CD1c-positive myeloid dendritic cell (primary cell): Measurements from ENCODE around the gene LRMDA.

Source experiments
- DNase-seq: peaks from one replicate; pipeline ENCODE4 v3.0.0-alpha.2; 2016; ENCODE audit errors: extremely low spot score

The LRMDA gene

DNA sequence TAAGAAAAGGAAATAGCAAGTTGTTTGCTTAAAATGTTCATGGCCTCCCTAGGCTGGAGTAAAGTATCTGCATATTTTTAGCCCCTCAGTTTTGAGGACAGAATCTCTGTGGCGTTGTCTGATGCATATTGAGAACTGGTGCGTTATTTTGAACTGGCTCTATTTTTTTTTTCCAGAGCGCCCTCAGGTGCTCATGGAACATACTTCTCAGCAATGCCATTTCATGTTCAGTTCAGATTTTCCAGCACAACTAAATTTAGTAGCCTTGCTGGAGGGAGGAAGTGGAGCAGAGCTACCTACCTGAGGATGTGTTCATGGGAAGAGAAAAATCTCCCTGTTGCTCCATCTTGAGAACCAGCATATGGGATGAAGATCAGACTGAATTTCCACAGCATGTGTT, 870.5 kb downstream of the LRMDA start:
- no peak for DNase-seq

DNA sequence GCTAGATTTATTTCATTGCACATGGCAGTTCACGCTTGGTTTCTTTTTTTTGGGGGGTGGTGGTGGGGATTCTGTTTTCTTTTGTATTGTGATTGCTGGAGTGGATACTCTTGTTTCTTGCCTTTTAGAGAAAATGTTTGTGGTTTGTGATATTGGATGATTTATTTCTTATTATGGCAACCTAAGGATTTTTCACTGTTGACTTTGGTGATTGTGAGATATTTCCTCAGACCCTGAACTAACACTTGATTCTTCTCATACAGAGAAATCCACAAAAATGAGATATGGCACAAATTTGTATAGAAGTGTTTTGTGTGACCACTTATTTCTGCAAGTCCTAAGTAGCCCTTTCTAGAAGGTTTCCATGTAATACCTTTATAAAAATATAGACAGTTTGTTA, 871.1 kb downstream of the LRMDA start:
- DNase-seq: no peak

DNA sequence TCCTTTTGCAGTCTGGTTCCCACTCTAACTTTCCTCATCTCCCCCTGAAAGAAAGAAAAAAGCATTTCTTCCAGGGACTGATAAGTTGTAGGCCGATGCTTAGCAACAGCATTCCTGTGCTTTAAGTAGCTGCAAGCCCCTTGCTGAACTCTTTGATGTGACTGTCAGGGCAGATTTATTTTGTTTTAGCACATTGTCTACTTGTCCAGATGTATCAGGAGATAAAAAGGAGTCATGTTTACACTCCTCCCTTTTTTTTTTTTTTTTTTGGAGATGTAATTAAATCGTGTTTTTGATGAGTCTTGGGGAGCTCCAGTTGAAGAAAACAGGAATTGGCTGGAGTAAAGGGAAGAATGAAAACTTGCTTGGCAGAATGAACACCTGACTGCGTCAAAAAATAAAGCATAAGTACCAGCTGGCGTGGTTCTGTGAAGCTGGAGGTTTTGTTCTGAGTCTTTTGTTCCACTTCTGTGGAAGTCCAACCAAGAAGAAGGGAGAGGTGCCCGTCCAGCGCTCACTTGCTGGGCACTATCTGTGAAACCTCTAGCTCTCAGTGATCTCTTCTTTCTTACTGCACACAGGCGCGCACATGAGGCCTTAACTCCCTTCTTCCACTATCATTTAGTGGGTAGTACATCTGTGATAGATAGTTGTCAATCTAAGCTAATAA, 871.7 kb downstream of the LRMDA start:
- DNase-seq: no peak

DNA sequence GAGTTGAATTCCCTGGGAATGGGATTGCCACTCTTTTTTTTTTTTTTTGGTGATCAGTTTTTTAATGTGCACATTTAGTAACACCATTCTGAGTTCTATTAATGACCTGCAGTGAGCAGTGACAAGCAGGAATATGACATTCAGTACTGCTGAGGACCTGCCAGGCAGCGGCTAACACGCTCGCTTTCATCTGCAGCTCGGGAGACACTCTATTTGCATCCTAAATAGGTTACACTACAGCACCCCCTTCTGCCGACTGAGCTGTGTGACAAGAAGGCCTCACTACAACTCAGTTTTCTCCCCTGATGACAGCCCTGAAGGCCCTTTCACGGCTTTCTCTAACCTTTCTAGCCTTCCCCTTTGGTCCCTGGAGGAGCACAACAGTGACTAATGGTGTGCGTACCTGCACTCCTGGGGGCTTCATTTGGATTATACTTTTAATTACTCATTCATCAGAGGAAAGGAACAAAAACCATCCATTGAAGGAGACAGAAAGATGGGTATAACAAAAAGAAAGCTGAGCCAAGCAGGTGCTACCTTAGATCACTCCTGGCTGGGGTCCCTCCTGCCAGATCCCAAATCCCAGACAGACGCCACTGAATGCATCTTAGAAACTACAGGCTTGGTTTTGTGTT, 872.4 kb downstream of the LRMDA start:
- peak; percentile 27 for DNase-seq

DNA sequence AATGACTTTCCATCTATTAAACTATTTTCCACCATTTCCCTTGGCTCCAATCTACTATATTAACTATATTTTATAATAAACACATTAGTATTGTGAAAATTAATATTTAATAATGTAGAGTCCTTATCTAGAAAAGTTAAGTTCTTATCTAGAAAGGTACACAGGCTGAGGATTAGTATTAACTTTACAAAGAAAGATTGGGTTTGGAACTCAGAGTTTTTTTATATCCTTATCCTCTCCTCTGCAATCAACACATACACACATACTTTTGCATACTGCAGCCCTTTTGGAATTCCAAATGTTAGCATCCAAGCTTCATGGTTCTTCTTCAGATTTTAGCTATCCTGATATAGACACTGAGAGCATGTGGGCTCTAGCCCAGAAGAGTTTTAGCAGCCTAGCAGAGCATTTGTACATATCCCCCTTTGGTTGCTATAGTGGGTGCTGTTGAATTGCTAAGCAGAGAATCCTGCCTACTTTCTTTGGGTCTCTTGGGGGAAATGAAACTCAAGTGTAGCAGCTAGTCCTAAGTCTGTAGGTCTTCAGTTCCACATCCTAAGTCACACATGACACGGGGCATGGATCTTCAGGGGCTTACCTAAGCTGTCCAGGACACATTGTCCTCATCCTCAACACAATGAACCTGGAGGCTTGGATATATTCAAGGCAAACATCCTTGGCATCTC, 874.6 kb downstream of the LRMDA start:
- peak; percentile 46 for DNase-seq

DNA sequence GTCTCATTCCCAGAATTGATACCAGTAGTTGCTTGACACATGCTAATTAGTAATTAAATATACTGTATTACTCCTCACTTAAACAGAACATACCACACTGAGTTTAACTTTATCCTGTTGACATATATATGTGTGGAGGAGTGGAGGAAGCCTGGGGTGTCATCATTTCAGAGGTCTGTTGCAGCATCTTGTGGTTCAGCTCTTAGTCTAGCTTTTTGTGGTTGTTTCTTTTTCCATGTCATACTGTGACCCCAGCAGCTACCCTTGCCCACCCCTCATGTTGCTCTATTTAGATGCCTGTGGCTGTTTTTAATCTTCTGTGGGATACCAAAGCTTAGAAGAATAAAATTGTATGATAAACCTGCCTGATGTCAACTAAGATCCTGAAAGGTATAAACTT, 875.4 kb downstream of the LRMDA start:
- peak; percentile 46 for DNase-seq

DNA sequence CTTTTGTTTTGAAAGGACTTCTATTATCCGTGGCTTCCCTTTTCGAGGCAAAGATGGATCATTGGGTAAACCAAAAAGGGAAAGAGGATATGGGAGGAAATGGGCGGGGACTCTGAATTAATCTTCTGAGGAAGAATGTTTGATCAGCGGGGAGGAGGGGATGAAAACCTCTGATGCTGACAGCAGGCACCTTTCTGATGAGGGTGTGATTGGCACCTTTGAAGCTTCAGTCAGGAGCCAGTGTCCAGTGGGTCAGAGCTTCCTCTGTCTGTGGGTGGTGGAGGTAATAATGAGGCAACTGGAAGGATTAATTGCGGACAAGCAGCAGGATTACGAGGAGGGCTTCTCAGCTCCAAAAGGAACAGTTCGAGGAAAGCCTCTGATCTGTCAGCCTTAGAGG, 877.6 kb downstream of the LRMDA start:
- peak; percentile 45 for DNase-seq

DNA sequence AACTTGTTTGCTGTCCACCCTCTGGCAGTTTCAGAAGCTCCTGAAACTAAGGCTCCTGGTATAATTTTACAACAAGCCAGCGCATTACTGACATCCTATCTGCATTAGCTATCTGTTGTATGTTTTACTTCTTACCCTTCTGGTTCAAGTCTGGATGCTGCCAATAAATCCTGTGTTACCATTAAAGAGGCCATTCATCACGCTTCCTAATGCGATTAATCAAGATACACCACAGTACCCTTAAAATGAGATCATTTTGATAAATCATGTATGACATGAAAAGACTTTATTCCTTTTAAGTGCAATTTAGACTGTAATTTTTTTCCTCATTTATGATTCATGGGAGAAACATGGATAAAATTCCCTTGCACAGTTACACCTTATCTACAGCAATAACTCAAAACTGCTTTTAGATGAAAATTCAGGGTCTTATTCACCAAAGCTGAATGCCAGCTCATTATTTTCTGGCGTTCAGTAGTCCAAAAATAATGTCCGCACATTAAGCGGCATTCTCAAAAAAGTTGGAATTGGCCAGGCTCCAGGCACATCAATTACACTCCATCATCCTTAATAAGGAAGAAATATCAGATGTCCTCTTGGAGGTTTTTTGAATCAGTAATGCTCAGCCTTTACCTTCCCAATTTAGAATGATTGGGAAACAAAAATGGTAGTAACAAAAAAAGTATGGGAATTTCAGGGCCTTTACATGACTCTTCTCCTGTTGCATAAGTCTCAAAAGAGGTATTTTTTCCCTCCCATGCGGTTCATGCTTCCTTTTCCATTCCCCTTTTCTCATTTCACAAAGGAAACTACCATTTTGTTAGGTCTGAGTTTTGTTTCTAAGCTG, 878.5 kb downstream of the LRMDA start:
- DNase-seq: no peak

DNA sequence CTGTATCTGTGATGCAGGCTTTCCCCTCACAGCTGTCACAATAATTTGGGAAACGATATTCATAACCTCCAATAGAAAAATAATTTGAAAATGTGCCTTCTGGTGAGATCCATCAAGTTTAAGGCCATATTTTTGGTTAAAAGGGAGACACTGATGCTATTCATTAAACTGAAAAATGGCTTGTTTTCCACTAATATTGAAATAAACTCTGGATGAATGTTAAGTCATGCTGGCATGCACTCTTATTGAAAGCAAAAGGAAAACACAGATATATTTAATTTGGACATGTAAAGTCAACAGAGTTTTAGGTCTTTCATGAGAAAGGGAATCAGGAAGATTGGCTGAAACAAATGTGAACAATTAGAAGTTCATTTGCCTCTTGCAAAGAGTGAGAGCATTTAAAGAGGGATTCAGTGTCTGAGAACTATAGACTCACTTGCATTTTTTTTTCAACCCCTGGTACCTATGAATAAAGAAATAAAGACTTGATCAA, 879.2 kb downstream of the LRMDA start:
- no peak for DNase-seq

DNA sequence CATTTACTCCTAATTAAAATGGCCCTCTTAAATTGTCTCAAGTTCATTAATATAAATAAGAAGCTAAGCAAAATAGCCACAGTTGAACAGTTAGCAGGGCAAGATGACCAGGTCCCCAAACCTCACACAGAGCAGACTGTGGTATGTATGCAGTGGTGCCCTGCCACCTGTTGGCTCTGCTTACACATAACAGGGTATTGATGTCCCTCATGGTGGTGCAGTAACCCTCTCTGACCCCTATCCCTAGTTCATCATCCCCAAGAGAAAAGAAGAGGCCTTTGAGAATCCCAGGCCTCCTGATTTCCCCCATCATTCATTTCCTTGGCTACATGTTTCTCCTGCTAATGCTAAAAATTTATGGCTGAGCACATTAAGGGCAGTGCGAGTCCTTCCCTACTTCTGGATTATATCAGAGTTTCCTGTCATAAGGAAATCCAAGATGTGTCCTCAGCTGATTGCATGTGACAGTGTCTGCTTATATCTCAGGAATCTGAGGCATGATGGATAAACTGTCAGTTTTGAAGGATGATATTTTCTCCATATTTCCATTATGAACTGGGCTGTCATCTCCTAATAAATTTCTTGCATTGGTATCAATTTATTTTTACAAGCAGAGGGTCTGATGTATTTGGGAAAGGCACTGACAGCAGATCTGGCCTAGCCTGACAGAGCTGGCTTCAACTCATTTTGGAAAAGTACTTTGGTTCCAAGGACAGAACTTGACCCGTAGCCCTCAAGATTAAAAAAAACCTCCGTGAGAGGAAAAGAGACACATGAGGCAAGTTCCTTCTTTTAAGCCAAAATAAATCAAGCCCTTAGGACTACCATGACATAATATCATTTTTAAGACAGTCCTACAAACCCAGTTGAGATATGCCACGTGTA, 880.6 kb downstream of the LRMDA start:
- peak; percentile 34 for DNase-seq

DNA sequence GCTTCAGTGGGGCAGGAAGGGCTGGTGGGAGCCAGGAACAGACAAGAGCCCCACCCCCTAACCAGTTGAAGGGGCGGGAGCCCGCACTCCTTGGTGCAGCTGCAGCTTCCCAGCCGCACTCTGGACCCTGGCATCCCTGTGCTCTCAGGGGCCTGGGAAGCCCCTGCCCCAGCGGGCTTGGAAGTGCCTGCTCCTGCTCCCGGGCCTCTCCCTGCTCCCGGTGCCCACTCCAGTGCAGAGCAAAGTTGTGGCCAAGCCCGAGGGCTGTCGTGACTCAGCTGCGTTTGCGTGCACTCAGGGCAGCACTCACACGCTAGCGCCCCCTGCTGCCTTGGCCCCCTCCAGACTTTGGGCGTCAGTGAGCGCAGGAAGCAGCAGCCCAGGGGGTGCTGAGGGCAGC, 883.8 kb downstream of the LRMDA start:
- DNase-seq: no peak

DNA sequence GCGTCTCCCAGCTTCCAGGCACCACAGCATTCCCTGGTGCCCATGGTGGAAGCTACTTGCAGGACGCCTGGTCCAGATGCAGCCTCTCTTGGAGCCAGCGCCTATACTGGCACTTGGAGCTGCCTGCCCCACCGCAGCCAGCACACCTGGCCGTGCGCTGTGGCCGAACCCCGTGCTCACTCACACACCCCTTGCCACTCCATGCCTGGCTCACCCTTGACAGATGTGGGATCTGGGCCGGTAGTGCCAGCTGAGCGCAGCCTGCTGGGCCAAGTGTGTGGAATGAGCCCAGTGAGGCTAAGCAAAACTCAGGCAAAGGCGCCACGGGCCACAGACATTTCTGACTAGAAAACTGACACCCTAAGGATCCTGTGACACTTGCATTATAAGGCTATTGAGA, 884.8 kb downstream of the LRMDA start:
- no peak for DNase-seq

DNA sequence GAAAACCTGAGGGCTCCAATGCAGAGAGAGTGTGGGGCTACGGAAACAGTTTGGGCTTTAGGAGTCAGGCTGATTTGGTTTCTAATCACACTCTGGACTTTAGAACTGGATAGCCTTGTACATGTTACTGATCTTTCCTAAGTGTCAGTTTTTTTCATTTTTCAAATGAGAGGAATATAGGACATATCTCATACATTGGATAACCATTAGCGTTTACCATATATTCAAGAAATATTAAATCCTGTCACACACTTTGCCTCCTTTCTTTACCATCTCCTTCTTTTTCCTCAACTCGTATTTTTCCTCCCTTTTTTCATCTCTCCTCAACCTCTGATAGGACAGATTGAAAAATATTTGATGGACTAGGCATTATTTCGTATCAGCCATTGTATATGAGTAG, 885.7 kb downstream of the LRMDA start:
- no peak for DNase-seq

DNA sequence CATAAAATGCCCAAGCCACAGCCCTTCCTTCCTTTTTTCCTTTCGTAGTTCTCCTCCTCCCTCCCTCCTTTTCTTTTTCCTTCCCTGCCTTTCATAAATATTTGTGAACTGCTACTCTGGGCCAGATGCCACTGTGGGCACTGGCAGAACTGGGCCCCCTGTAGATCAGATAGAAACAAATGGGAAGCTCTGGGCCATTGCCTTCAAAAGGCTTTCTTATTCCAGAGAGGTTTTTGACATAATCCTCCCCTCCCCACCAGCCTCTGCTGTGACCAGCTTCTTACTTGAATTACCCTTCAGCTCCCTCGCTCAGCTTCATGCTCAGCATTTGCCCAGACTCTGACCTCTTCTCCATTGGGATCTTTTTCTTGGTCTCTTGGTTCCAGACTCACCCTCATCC, 886.8 kb downstream of the LRMDA start:
- no peak for DNase-seq

DNA sequence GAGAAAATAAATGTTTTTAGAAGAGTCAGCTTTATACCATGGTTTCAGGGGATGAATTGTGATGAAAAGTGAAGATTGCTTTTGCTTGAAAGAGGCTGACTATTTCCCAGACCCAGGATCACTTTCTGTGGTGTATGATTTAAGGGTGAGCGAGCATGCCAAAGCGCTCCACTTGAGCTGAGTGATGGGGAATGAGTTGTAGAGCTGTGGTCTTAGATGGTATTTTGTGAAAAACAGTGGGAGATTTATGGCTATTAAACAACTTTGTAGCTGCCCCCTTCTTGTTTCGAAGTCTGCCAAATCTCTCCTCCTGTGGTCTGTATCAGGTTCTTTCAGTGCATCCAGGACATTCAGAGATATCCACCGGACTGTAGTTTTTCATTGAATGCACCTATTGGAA, 888.2 kb downstream of the LRMDA start:
- DNase-seq: no peak

DNA sequence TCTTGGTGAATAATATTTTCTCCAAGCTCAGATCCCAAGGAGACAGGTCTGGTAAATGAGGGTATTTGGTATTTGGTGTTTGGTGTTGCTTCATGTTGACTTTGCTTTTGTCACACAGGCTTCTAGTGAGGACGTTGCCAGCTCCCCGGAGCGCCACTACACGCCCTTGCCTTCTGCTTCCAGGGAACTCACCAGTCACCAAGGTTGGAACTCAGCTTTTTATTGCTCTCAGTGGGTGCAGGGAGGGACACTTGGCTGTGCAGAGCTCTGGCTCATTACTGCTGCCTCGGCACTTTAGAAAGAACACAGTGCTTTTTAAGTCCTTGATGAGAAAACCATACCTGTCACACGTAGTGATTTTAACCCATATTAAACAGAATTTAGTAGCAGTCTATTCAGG, 892.9 kb downstream of the LRMDA start:
- no peak for DNase-seq

DNA sequence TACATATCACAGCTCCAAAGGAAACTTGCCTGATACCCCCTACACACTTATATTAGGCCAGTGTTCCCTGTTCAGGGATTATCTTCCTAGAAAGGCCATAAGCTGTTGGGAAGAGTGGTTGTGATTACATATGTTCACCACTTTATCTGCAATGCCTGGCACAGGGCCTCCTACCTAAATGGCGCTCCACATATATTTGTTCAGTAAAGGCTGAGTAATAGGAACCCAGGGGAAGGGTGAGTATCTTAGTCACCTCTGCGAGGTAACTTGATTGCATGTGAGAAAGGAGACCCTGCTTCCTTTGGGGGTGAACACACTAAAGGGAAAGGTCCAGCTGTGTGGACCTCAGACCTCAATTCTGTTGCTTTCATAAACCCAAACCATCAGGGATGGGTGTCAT, 896.0 kb downstream of the LRMDA start:
- DNase-seq: no peak

DNA sequence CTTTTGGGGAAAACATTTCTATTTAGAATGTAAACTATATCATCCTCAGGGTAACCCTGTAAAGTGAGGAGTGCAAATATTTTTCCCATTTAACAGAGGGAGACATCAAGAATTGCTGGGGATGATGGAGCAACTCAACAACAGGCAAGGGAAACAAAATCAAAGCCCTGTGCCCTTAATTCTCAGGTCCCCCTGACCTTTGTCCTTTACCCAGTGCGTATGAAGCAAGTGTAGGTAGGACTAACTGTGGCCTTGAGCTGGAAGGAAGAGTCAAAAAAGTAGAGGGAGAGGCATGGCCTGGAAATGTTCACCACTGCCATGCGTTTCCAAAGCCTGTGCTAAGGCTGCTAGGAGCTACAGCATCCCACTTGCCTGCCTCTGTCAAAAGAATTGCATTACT, 896.9 kb downstream of the LRMDA start:
- DNase-seq: no peak

DNA sequence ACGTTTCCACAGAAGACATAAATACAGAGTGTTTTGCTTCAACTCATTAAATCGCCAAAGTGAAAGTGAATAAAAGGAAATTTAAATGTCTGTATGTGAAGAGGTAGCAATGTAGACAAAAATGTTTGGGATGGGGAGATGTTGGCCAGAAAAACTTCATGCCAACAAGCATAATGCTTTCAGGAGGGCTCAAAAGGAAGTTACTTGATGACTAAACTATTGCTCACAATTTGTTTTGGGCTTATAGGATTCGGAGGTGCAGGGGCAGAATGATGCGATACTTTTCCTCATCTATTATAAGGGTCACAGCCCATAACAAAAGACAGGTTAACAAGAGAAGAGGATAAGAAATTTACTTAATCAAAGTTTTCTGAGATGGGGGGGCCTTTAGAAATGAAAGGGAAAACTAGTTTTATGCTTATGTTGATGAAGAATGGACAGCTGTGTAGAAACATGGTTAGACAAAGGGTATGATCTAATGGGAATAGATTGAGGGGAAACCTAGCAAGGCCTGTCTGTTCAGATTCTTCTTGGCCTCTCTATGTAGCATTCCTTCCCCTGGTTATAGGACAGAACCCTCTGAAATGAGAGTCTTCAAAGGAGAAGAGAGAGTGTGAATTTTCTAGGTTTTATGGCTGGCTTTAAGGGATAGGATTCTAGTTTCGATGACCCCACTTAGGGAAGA, 898.6 kb downstream of the LRMDA start:
- DNase-seq: no peak

DNA sequence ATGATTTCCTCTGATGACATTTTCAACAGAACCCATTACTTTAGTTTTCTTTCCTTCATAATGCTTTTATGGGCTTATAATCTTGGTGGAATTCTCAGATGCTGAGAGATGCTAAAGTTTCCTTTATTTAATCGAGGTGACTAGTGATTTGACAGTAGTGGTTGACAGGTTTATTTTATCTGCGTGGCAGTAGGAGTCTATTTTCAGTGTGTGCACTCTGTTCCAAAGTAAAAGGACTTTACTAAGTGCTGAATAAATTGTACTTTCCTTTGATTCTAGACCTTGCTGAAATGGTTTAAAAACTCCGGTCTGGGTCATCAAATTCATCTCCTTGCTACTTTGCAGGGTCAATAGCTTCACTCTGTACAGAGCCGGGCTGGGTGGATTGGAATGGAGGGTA, 900.3 kb downstream of the LRMDA start:
- DNase-seq: no peak

DNA sequence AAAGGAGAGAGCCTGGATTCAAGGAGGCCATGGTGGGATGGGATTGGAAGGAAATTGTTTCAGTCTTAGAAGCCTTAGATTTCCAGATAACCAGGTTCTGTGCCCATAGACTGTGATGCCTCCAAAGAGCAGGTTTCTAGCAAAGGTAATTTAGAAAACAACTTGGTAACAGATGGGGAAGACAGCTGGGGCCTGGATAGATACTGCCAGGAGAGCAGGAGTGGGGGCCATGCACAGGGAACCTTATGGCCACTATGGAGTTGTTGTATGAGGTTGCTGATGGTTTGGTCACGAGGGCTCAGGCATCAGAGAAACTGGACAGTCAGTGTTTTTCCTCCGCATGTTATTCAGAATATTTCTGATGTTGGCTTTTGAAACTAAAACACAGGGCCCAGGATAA, 901.9 kb downstream of the LRMDA start:
- DNase-seq: no peak
